GM19395 (cell line): ENCODE measurements around the gene GPC4.

Source experiments
- ATAC-seq: cut with Tn5 transposase; IDR thresholded peaks from one replicate; pipeline ENCODE4 v1.9.1; 2021; ENCODE audit warnings: mild to moderate bottlenecking, moderate library complexity; ENCODE audit not compliant: unreplicated experiment

Gene GPC4

DNA sequence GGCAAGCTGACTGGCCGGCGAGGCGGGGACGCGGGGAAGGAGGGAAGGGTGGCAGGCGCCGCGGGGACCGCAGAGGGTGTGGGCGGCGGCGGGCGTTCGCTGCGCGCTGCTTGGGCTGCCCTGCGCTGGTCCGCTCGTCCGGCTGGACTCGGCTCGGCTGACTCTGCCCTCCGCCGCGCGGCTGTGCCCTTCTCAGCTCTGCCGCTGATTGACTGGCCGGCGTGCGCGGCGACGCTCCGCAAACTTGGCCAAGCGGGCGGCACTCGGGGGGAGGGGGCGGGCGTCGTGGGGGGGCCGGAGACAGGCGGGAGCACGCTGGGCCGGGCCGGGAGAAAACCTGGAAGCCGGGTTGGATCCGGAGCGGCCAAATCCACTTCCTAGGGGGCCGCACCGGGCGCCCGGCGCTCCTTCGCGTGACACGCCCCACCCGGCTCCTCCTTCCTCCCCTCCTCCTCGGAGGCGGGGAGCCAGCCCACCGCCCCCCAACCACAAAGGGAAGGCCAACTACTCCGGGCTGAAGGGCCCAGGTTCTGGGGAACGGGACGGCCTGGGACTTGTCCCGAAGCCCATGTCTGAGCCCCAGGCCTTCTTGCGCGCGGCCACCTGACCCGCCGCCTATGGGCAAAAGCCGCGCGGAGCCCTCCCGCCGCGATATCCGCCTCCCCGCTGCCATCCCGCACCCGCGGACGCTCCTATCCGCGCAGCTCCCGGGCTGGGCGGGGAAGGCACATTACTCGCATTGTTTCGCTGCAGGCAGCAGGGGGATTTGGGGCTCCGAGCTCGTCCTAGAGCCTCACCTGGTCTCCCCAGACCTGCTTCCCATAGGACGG, at the start of gene GPC4:
Gene GPC4, minus strand, starts transcription at position 214 of the 830 bp plus-strand sequence. CDS start 524 bp downstream, outside the sequence.
- ATAC-seq, result no peak

DNA sequence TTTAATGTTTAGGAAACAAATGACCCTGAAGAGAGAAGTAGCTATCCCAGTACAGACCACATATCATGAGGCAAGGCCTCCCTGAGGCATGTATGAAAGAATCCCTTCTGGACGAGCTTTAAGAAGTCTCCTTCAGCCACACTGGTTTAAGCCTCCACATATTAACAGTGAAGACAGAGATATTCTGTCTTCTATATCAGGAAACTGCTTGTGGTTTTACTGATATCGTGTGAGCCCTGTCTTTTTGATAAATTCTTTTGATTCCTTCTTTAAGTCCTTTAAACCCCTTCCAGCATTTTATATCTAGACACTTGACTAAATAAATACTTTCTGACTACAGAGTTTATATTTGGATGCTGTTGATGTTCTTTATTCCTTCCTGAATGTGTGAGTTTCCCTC, 45.9 kb upstream of the GPC4 start:
- no peak for ATAC-seq

DNA sequence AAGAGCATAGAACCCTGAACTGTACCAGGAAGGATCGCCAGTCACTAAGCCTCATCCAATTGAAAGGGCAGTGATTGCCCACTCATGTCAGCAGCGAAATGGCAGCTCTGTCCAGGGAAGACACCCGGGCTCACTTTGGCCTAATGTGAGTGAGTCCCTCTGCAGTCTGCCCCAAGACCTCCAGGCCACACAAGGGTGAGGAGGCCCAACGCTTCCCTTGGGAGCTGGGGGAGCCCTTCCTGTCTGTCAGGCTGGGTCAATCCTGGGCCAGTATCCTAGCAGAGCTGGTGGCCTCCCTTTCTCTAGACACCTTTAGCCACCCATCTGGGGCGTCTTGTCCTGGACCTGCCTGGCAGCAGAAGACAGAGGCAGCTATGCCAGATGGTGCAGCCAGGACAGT, 39.6 kb upstream of the GPC4 start:
- no peak for ATAC-seq

DNA sequence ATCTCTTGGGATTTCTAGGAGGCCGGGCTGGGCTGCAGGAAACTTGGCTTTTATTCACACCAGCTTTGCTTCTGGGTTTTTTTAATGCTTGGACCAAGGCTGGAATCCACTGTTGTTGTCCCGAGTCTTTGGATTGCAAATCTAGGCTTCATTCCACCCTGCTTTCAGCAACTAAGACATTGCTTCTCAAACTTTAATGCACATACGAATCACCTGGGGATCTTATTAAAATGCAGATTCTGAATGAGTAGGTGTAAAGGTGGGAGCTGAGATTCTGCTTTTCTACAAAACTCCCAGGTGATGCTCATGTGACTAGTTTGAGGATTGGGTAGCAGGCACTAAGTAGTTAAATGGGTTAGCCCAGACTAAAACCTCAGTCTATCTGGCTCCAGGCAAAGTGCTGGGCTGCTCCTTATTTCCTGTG, 39.2 kb upstream of the GPC4 start:
- no peak for ATAC-seq

DNA sequence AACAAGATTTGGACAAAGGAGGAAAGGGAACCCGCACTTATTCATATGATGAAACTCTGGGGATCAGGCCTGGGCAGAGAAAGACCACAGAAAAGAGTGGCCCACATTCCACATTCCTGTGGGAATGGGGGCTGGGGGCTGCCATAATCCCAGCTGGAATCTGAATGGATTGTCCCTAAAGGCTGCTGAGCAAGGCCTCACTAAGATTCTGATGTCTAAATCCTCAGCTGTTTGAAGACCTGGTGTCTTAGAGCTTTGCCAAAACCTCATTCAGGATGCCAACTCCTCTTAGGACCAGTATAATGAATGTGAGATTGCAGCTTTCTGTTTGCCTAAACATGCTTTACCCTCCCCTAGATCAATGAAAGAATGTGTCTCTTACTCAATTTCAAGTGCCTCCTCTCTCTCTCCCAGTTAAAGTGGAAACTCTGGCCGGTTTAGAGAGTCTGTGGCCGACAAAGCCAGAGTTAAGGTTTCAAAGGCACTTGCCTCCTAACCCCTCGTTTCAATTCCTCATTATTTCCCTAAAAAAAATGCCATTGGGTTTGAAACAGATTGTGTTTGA, 33.3 kb upstream of the GPC4 start:
- no peak for ATAC-seq

DNA sequence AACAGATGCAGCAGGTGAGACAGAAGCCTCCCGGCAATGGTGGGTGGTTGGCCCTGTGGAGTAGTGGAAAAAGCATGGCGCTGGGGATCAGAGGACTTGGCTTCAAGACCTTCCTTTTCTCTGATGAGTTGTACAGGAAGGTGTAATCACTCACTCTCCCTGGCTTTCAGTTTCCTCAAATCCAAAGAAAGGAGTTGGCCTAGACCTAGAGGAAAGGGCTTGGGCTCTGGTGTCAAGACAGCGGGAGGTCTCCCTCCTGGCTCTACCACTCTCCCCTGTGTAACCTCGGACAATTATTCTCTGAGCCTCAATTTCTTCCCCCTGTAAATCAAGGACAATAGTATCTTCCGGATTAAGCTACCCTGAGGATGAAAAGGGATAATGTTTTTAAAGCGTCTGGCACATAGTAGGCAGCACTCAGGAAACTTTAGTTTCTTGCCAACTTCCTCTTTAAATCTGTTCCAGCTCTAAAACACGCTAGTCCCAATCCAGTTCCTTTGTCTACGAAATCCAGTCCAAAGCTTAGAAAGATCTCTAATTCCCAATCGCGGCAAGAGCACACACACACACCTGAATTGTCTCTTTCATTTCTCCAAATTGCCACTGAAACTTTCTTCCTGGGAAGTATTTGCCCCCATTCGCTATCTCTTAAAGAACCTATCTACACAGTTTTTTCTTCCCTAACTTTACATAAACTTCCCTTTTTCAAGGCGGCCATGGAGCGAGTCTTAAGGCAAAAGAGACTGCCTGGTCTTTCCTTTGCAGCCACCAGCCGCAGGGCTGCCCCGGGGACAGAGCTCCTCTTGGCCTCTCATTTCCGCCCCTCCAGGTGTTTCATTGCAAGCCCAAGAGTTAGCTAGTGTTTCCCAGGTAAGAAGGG, 29.9 kb upstream of the GPC4 start:
- ATAC-seq, result no peak

DNA sequence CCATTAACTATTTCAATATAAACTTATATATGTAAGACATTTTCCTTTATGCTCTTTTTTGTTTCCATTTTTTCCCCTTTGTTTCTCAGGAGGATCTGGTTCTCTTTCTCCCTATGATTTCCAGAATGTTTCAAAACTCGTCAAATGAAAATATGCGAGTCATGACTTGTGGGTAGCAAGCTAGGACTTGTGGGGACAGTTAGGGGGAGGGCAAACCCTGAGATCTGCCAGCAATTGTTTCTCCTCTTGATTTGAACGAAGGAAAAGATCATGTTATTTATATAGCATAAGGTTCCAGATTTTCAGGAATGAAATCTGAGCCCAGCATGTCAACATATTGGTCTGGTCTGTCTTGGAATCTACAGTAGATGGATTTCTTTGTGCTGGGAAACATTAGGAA, 28.9 kb upstream of the GPC4 start:
- no peak for ATAC-seq

DNA sequence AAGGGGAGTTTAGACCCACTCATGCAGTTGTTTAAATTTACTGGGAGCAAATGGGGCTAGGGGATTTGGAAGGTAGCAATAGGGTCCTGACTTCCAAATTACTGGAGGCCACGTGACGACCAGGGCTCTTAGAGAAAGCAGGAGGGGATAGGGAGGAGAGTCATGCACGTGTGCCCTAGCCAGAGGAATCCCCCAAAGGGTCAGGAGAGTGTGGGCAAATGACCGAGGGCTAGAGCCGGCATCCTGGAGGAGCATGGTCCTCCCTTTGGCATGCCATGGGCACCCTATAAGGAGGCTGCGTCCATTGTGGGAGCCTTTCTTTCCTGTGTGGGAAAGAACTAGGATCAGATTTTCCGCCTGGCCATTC, 25.5 kb upstream of the GPC4 start:
- no peak for ATAC-seq

DNA sequence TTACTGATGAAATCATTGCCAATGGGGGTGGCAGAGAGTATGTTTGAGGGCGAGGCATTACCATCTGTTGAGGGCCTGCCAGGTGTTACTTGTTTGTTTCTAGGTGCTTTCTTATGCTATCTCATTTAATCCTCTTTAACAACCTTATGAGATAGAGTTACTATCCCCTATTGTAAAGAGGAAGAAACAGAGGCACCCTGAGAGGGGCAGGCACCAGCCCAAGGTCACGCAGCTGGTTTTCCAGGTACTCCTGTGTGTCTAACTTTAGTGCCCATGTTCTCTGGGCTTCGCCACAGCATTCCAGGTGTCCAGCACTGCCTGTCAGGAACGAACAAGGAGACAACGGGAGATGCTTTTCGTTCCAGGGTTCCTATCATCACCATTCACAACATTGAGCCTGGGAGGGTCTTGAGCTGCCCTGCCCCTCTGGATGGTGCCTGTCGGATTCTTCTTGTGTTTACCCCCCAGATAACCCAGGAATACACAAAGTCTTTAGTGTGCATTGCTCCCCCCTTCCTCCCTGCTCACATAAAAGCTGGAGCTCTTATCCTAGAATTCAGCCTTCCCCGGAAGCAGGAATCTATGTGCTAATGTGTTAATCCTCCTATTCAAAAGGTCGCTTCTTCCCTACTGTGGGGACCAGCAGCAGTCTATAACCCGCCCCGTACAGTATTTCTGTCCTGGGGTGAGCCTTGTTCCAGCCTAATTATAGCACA, 24.9 kb upstream of the GPC4 start:
- ATAC-seq, result no peak

DNA sequence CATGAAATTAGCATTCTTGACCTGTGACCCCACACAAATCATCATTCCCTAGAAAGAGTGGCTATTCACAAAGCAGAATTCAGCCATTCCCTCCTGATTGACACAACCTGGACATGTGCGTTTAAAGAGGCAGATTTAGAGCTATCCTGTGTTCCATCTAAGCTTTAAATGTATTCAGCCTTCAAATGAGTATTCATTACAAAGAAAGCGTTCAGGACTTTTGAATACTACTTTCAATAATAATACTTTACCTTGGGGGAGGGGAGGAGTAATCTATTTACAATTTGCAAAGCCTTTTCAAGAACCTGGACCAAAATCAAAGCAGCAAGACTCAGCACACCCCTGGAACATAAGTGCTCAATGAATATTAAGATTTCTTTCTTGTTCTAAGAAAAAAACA, 22.5 kb upstream of the GPC4 start:
- ATAC-seq, result no peak

DNA sequence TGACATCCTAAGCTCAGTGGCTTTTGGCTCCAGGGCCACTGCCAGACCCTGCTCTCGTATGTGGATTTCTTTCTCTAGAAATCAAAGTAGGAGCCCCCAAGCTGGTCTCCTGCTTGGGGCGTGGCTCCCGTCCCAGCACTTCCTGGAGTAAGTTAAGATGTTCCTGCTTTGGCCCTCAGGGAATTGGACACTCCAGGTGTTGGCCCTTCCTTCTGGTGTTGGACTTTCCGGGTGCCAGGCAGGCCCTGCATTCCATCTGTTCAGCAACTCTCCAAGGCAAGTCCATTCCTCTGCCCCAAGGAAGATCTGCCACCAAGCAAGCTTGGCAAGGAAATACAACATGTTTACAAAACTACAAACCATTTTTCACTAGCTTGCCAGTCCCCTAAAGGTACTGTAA, 22.1 kb upstream of the GPC4 start:
- no peak for ATAC-seq

DNA sequence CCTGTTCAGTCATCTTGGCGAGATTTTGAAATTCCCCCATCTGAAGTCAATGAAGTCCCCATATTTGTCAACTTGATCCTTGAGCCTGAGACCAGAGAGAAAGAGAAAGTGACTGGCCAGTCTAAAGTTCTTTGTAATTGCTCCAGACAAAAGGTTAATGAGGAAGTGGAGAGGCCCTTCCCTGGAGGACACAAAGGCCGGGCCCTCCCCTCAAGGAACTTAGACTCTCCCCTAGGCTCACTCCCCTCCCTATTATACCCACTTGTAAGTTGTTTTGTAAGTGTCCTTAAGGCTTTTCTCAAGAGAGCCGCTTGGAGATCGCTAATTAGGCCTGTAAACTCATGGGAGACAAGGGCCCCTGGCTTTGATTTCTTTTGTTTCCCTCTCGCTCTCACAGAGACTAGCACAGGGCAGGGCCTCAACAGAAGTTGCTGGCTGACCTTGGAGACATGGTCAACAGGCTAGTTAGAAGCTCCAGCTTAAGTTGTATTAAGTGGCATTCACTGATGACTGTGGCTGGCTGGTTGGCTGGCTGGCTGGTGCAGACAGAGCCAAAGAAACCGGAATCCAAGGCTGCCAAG, 20.3 kb upstream of the GPC4 start:
- ATAC-seq, result no peak

DNA sequence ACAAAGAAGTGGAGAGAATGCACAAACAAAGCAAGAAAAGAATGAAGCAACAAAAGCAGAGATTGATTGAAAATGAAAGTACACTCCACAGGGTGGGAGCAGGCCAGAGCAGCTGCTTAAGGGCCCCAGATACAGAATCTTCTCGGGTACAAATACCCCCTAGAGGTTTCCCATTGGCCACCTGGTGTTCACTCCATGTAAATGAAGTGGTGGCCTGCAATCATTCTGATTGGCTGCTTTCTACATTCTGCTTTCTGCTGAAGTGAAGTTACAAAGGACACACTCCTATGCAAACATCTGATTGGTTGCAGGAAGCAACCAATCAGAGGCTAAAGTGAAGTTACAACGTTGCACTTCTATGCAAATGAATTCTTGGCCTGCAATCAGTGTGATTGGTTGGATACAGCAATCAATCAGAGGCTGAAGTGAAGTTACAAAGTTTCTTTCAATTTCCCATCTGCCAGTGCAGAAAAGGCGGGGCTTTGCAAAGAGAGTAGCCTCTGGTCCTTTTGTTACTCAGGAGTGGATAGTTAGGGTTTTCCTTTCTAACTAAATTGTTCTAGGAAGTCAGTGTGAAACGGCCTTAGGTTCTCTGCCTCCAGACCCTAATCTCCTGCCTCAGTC, 19.0 kb upstream of the GPC4 start:
- ATAC-seq, result no peak

DNA sequence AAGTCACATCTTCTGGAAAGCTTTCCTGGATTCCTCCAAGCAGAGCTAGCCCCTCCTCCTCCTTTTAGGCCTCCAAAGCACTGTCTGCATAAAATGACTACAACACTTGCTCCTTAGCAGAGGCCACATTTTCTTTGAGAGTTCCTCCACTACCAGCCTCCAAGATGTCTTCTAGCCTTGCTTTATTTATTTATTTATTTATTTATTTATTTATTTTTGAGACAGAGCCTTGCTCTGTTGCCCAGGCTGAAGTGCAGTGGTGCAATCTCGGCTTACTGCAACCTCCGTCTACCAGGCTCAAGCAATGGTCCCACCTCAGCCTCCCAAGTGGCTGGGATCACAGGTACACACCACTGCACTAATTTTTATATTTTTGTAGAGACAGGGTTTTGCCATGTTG, 4.6 kb upstream of the GPC4 start:
- ATAC-seq, result no peak

DNA sequence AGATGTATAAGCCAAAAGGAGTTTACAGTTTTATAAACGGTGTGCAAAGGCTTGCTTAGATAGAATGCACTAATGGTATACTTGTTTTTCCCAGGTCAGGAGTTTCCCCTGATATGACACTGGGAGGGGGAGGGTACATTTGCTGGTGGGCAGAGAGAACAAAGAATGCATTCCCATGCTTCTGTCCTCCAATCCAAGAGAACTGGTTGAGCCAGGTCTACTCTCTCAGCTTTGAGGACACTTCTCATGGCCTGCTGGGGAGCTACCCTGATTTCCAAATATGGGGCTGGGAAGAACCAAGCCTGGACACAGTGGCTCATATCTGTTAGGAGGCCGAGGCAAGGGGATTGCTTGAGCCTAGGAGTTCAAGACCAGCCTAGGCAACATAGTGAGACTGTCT, 3.3 kb upstream of the GPC4 start:
- ATAC-seq, result no peak

DNA sequence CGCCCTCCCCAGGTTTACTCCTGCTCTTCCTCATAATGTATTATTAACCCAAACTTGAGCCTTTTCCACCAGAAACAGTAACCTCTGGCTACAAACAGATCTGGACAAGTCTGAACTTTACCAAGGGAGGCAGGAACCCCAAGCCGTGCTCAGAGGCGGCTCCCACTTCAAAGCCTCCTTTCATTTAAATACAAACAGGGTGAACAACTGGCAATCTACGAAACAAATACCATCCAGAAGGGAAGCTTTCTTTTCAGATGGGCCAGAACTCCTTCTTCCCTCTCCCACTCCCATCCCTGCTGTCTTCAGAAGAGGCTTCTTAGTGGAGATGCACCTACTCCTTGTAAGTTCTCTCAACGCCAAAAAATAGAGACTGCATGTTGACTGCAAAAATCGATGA, 2.1 kb upstream of the GPC4 start:
- ATAC-seq, result no peak

DNA sequence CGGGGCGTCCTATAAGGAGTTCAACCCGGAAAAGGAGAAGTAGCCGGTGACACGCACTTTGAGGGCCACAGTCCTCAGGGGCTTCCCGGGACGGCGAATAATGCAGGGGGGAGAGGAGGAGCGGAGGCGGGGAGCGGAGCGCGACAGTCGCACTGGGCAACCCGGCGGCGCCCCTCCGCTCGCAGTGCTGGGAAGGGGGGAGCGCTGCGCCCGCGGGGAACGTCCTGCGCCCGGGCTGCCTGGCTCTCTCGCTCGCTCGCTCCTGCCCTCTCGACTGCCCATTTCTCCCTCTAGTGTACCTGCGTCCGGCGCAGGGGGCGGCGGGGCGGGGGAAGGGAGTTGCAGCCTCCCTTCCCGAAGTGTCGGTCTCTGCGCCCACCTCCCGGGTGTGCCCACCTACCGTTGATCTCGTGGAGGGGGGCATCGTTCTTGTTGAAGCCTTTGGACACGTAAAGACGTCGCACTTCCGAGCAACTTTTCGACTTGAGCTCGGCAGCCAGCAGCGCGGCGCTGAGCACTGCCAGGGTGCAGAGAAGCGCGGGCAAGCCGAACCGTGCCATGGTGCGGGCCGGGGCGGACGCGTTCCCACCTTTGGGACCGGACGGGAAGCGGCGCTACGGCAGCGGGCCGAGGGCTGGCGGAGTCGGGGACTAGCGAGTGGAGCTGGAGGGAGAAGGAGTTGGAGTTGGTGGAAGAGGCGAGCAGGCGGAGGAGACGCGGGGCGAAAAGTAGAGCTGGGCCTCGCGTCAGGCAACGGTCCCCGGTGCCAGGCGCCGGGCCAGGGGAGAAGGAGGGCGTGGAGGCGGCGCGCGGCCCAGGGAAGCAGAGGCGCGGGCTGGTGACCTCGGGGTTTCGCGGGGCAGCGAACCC, 648 bp downstream of the GPC4 start:
- ATAC-seq, result no peak

DNA sequence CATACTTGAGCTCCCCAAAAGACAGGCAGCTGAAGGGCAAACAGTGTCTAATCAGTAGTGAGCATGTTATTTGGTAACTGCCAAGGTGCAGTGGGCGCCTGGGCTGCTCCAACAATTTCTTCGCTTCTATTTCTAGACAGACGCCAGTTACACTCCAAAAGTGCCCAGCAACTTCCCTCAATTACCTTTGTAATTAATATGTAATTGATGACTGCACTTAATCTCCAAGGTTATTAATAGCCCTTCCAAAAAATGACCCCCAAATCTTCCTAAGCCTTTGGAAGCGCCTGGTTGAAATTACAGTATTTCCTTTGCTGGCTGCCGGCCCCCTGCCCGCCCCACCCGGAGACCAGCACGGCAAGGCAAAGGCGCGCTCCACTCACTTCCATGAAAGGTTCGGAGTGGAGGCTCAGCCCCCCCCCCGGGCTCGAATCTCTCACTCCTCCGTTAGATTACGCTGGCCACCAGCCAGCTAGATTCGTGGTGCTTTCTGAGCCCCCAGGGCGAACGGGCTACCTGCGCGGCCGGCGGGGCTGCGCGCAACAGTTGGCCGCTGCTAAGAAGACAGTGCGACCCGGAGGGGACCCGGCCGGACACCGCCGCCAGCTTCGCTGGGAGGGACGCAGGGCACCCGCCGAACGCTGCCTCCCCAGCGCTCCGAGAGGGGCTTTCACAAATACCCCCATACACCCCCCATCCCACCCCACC, 1.9 kb downstream of the GPC4 start:
- no peak for ATAC-seq

DNA sequence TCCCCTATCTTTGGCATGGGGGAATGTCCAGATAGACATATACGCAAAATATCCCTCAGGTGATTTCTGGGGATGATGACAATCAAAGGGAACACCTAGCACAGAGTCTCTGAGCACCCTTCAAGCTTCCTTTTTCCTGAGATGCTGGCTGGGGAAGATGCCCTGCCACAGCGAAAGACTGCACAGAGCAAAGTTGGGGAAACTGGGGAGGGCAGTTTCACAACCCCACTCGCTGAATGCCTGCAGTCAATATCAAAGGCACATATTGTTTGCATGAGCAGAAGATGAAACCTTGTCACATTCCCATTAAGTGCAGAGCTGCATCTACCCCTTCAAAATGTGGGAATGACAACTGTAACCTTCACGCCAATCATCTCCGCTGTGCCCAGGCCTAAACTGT, 2.6 kb downstream of the GPC4 start:
- ATAC-seq, result no peak
